Lung (tissue), 12 donors: ENCODE measurements around the gene GAK. TPM values are rescaled to one million over a fixed set of nuclear protein-coding genes. Genes with fewer than 3 reads are reported as not detected.

Experiments used
- ATAC-seq: fragments of 200-7000 bp; cut with Tn5 transposase; one replicate; pipeline ENCODE4 v1.9.1; 2020; ENCODE audit warnings: moderate number of reproducible peaks; ENCODE audit not compliant: insufficient read depth, low FRiP score
- DNase-seq, 3 donors: peaks; one replicate each; pipeline ENCODE4 v3.0.0-alpha.2; 2013 to 2017
- H3K27ac ChIP-seq, 2 donors: one replicate each; pipeline ENCODE4 v1.5.1; 2013; ENCODE audit warnings: mild to moderate bottlenecking in 2 of 2, moderate library complexity in 2 of 2, control low read depth in 1 of 2, inconsistent platforms in 1 of 2, low read depth in 1 of 2, low read length in 1 of 2
- H3K27me3 ChIP-seq, 3 donors: one replicate each; pipeline ENCODE4 v1.5.1; 2013; ENCODE audit warnings: low read length in 2 of 3; ENCODE audit not compliant: control insufficient read depth in 3 of 3, insufficient read depth in 3 of 3
- H3K36me3 ChIP-seq, 4 donors: one replicate each; pipeline ENCODE4 v1.5.1; 2013; ENCODE audit warnings: low read length in 4 of 4, mild to moderate bottlenecking in 1 of 4, moderate library complexity in 1 of 4; ENCODE audit not compliant: control insufficient read depth in 4 of 4, insufficient read depth in 4 of 4
- H3K4me1 ChIP-seq, 5 donors: one replicate each; pipeline ENCODE4 v1.5.1; 2013; ENCODE audit warnings: low read length in 5 of 5, mild to moderate bottlenecking in 2 of 5, moderate library complexity in 1 of 5; ENCODE audit not compliant: control insufficient read depth in 5 of 5, insufficient read depth in 5 of 5
- H3K4me3 ChIP-seq: one replicate; pipeline ENCODE4 v1.5.1; 2013; ENCODE audit warnings: mild to moderate bottlenecking, control low read depth, moderate library complexity
- H3K9ac ChIP-seq, 2 donors: one replicate each; pipeline ENCODE4 v1.5.1; 2013; ENCODE audit warnings: low read length in 2 of 2, control low read depth in 1 of 2; ENCODE audit not compliant: insufficient read depth in 1 of 2
- H3K9me3 ChIP-seq, 4 donors: one replicate each; pipeline ENCODE4 v1.5.1; 2013; ENCODE audit warnings: low read length in 3 of 4, mild to moderate bottlenecking in 1 of 4, moderate library complexity in 1 of 4; ENCODE audit not compliant: control insufficient read depth in 4 of 4, insufficient read depth in 3 of 4
- WGBS, 2 donors: extraction: QIAGEN DNeasy Blood & Tissue Kit; methylation state at CpG; one replicate each; pipeline ENCODE4 v1.1.7; 2013; 5-methylcytosine and 5-hydroxymethylcytosine counted together
- polyA plus RNA-seq, 2 donors: library from polyadenylated mRNA; stranded (reverse); fragments of 200-250 nt; gene quantifications; one replicate each; pipeline ENCODE4 v1.2.1, GENCODE V29; 2013
- total RNA-seq, 2 donors: library from RNA; depleted of rRNA in 1 of 2; stranded (reverse); fragments of >200 nt in 1 of 2; gene quantifications; one replicate each; pipeline ENCODE4 v1.2.1, GENCODE V29; 2014 to 2021
- TF ChIP-seq, protein P1 (sequence below): IDR thresholded peaks from 2 replicates; pipeline ENCODE4 v1.5.1; 2012; ENCODE audit warnings: mild to moderate bottlenecking; ENCODE audit errors: control extremely low read depth, extremely low read depth
- donor health status: control.
- donor health status: control.
- donor health status: Bipolar disorder and iron deficiency.
- donor health status: healthy.
- donor health status: DM: yes; HTN: yes; CAD: no.

Gene GAK
- total and polyA plus RNA-seq, 4 donors, result 101 to 178 (median 137) TPM

DNA sequence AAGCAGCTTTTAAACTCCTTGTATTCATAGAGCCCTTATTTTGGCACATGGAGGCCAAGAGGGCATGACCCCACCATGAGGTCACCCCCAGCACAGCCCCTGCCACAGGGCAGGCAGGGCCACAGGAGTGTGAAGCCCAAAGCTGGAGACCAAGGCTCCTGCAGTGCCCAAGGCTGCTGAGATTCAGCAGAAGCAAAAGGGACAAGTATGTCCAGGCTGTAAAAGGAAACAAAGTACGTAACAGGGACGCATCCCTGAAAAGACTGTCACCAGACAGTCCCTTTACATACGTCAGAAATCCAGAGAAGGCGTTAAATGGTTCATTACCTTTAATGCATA, 18.9 kb downstream of the GAK start:
- Histone ChIP-seq H3K9ac (peak overlapping the region in 1 of 2 donors; percentile 5), H3K9me3 (no peaks in the 10 kb centered on the region), H3K36me3 (peaks cover 0 to 28% (median 13%) of the 10 kb centered on the region in 4 donors), H3K27ac (peak overlapping the region in 1 of 2 donors; percentile 35), H3K4me3 (no peak overlapping the region), H3K27me3 (no peaks in the 10 kb centered on the region), H3K4me1 (peaks cover 0 to 16% (median 0%) of the 10 kb centered on the region in 5 donors)
- no peak for ATAC-seq
- TF ChIP-seq, protein P1, sequence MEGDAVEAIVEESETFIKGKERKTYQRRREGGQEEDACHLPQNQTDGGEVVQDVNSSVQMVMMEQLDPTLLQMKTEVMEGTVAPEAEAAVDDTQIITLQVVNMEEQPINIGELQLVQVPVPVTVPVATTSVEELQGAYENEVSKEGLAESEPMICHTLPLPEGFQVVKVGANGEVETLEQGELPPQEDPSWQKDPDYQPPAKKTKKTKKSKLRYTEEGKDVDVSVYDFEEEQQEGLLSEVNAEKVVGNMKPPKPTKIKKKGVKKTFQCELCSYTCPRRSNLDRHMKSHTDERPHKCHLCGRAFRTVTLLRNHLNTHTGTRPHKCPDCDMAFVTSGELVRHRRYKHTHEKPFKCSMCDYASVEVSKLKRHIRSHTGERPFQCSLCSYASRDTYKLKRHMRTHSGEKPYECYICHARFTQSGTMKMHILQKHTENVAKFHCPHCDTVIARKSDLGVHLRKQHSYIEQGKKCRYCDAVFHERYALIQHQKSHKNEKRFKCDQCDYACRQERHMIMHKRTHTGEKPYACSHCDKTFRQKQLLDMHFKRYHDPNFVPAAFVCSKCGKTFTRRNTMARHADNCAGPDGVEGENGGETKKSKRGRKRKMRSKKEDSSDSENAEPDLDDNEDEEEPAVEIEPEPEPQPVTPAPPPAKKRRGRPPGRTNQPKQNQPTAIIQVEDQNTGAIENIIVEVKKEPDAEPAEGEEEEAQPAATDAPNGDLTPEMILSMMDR, result no peak
- WGBS, 2 donors, result 90 to 99% methylated on average over 4 of the region's 4 CpGs
- DNase-seq, result no peak

DNA sequence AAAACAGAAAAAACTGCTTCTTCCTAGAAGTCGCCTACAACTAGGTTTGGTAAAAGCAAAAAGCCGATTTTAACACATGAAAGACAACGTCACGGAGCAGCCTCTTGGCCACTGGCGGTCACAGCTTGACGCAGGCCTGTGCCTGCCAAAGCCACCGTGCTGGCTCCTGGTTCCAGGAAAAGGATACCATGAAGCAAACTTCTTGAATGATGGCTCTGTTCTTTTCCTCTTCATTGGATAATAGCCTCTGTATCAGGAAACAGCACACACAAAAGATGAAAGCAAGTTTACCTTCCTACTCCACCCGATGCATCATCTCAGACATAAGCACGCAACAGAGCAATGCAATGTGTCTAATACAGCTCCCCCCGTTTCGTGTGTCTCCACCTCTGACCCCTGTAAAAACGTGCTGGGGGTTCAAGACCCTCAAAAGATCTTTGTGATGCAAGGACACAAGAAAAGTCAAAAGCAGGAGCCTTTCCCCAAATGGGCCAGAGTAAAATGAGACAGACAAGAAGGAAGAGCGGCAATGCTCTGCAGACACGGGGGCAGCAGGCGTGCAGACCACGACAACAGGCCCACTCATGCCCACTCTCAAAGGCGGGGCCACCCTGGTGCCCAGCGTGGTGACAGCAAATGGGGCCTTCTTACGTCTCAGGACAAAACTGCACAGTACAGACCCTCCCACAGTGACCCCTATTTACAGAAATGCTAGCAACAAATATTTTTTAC, 19.4 kb downstream of the GAK start:
- H3K4me3 ChIP-seq, result no peak overlapping the region
- peaks cover 0 to 32% (median 13%) of the 10 kb centered on the region in 4 donors for H3K36me3 ChIP-seq
- no peak for ATAC-seq
- H3K4me1 ChIP-seq, result peaks cover 0 to 16% (median 5%) of the 10 kb centered on the region in 5 donors
- 73 to 75% methylated on average over 19 of the region's 19 CpGs for WGBS, 2 donors
- DNase-seq, result peak in 2 of 3 donors; percentile 9 to 39
- no peaks in the 10 kb centered on the region for H3K9me3 ChIP-seq
- peak overlapping the region in 1 of 2 donors; percentile 55 for H3K27ac ChIP-seq
- TF ChIP-seq, protein P1, result no peak
- H3K9ac ChIP-seq, result peak overlapping the region in 1 of 2 donors; percentile 5
- H3K27me3 ChIP-seq, result no peaks in the 10 kb centered on the region

DNA sequence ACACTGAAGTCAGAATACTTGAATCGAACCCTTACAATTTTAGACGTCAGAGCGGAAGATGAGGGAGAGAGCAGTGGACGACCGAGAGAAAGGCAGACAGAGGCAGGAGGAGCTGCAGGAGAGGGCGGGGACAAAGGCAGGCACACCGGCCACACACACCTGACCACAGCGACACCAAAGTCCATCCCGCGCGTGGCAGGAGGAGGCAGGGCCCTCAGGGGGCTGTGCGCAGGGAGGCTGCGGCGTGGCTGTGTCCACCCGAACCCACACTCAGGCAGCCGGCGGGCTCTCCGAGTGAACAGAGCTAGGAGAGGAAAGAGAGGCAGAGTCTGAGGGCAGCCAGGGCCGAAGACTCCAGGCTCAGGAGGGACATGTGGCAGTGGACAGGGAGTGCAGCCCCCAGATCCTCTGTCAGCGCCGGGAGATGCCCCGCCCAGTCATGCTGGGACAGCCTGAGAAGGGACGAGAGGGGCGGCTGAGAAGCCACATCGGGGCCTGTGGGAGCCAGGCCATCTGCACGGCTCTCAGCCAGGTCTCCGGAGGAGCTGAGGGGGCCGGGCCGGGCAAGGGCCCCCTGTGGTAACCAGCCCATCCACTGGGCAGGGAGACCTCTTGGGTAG, 20.1 kb downstream of the GAK start:
- H3K9ac ChIP-seq, result no peak overlapping the region
- H3K4me1 ChIP-seq, result peaks cover 0 to 20% (median 10%) of the 10 kb centered on the region in 5 donors
- TF ChIP-seq, protein P1, result no peak
- H3K9me3 ChIP-seq, result no peaks in the 10 kb centered on the region
- peak overlapping the region in 1 of 2 donors; percentile 82 for H3K27ac ChIP-seq
- no peak overlapping the region for H3K4me3 ChIP-seq
- no peak for ATAC-seq
- H3K36me3 ChIP-seq, result peaks cover 0 to 35% (median 13%) of the 10 kb centered on the region in 4 donors
- DNase-seq, result no peak
- WGBS, 2 donors, result 87 to 89% methylated on average over 29 of the region's 29 CpGs
- H3K27me3 ChIP-seq, result no peaks in the 10 kb centered on the region
